Measurements from ENCODE around the gene PRSS22. TPM values are rescaled to one million over a fixed set of nuclear protein-coding genes. Genes with fewer than 3 reads are reported as not detected.

The PRSS22 gene
- total RNA-seq, 4 donors from 2014 or later = not detected

DNA sequence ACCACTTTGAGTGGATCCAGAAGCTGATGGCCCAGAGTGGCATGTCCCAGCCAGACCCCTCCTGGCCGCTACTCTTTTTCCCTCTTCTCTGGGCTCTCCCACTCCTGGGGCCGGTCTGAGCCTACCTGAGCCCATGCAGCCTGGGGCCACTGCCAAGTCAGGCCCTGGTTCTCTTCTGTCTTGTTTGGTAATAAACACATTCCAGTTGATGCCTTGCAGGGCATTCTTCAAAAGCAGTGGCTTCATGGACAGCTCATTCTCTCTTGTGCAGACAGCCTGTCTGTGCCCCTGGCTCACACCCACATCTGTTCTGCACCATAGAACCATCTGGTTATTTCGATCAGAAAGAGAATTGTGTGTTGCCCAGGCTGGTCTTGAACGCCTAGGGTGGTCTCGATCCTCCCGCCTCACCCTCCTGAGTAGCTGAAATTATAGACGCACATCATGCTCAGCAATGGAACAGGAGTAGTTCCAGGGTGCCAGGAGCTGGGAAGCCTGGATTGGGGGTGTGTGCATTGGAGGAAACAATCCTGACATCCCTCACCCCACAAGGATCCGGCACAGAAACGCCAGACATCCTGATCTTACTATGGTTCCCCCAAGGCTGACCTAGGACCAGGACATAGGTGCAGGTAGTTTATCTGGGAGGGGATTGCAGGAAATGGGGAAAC is 36.3 kb downstream of the PRSS22 start:
- H3K36me3 ChIP-seq = no peaks in the 10 kb centered on the region
- in situ Hi-C loops (cut with MboI; ENCODE audit: low sequenced_read_pairs in 4 of 4) (no loop called here), intact Hi-C loops (cut with DNase I; ENCODE audit: low total_unique reads) (no loop called here)
- no peak for ATAC-seq
- H3K4me3 ChIP-seq = no peak overlapping the region
- no peaks in the 10 kb centered on the region for H3K4me1 ChIP-seq
- no peak overlapping the region for H3K27ac ChIP-seq
- DNase-seq = peak in 1 of 2 donors; percentile 1
- H3K9me3 ChIP-seq = no peaks in the 10 kb centered on the region
- TF ChIP-seq POLR2A (IDR thresholded peaks at IDR 0.05) = no peak
- TF ChIP-seq, protein P1, sequence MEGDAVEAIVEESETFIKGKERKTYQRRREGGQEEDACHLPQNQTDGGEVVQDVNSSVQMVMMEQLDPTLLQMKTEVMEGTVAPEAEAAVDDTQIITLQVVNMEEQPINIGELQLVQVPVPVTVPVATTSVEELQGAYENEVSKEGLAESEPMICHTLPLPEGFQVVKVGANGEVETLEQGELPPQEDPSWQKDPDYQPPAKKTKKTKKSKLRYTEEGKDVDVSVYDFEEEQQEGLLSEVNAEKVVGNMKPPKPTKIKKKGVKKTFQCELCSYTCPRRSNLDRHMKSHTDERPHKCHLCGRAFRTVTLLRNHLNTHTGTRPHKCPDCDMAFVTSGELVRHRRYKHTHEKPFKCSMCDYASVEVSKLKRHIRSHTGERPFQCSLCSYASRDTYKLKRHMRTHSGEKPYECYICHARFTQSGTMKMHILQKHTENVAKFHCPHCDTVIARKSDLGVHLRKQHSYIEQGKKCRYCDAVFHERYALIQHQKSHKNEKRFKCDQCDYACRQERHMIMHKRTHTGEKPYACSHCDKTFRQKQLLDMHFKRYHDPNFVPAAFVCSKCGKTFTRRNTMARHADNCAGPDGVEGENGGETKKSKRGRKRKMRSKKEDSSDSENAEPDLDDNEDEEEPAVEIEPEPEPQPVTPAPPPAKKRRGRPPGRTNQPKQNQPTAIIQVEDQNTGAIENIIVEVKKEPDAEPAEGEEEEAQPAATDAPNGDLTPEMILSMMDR (IDR thresholded peaks at IDR 0.05 in 4 of 5, conservative IDR thresholded peaks at IDR 0.05 in 1 of 5) = no peak
- peaks cover 0 to 5% (median 0%) of the 10 kb centered on the region in 3 donors for H3K27me3 ChIP-seq

DNA sequence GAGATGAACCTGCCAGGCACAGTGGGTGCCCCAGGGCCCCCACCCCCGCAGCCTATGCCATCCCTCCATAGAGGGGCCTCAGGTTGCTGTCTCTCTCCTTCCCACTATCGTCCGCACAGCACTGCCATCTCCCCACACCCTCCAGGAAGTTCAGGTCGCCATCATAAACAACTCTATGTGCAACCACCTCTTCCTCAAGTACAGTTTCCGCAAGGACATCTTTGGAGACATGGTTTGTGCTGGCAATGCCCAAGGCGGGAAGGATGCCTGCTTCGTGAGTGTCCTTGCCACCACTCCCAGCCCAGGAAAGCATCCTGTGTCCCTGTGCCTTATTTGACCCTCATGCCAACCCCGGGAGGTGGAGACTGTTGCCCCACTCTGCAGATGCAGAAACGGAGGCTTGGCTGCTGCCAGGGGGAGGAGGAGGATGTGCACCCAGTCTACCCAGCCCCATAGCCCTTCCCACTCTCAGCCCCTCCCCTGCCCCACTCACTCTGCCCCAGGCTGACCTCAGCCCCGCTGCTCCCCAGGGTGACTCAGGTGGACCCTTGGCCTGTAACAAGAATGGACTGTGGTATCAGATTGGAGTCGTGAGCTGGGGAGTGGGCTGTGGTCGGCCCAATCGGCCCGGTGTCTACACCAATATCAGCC is 37.0 kb downstream of the PRSS22 start:
- in situ Hi-C loops (cut with MboI; ENCODE audit: low sequenced_read_pairs in 4 of 4) = no loop called here
- no peak for TF ChIP-seq POLR2A (IDR thresholded peaks at IDR 0.05)
- TF ChIP-seq, protein P1 (IDR thresholded peaks at IDR 0.05 in 4 of 5, conservative IDR thresholded peaks at IDR 0.05 in 1 of 5) = no peak
- intact Hi-C loops (cut with DNase I; ENCODE audit: low total_unique reads) = no loop called here
- no peak overlapping the region for H3K27ac ChIP-seq
- peaks cover 0 to 5% (median 3%) of the 10 kb centered on the region in 3 donors for H3K27me3 ChIP-seq
- H3K4me1 ChIP-seq = no peaks in the 10 kb centered on the region
- H3K9me3 ChIP-seq = no peaks in the 10 kb centered on the region
- H3K36me3 ChIP-seq = no peaks in the 10 kb centered on the region
- ATAC-seq = no peak
- DNase-seq = peak in 1 of 2 donors; percentile 7
- H3K4me3 ChIP-seq = no peak overlapping the region

DNA sequence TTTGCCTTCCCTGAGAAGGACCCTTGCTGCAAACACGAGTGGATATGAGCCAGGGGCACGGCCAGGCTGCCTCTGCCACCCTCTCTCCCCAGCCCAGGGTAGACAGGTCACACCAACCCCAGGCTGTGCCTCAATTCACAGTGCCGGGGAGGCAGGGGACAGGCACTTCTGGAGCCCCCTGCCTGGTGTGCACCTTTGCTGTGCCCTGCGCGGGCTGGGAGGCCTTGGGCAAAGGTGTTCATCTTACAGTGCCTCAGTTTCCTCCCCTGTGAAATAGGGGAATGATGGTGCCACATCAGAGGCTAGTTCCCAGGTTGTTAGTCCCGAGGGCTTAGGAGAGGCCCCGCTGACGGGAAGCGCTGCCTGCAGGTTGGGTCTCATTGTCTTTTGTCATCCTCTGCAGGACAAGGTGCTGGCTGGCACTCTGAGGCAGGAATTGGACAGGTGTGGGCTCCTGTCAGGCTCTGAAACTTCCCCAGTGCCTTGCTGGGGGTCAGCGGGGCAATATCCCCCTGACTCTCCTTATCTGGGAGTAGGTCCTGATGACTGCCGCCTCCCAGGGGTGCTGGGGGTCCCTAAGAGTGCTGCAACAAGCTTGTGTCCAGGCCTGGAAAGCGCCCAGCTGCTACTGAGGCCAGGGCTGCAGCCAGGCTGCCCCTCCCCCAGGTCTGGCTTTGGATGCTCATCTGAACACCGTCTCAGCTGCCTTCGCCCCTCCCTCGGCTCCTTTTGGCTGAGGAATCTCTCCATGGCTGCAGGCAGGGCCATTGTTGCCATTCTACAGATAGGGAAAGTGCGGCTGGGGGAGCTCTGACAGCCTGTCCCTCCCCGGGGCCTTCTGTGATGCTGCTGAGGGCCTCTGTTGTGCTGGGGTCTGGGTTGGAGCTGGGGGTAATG is 37.8 kb downstream of the PRSS22 start:
- in situ Hi-C loops (cut with MboI; ENCODE audit: low sequenced_read_pairs in 4 of 4) = no loop called here
- Histone ChIP-seq H3K27me3 (peaks cover 0 to 7% (median 3%) of the 10 kb centered on the region in 3 donors), H3K27ac (no peak overlapping the region), H3K4me1 (no peaks in the 10 kb centered on the region), H3K9me3 (no peaks in the 10 kb centered on the region), H3K4me3 (no peak overlapping the region), H3K36me3 (no peaks in the 10 kb centered on the region)
- DNase-seq = peak in 1 of 2 donors; percentile 1
- ATAC-seq = no peak
- TF ChIP-seq, protein P1 (IDR thresholded peaks at IDR 0.05 in 4 of 5, conservative IDR thresholded peaks at IDR 0.05 in 1 of 5) = no peak
- TF ChIP-seq POLR2A (IDR thresholded peaks at IDR 0.05) = no peak
- intact Hi-C loops (cut with DNase I; ENCODE audit: low total_unique reads) = no loop called here

DNA sequence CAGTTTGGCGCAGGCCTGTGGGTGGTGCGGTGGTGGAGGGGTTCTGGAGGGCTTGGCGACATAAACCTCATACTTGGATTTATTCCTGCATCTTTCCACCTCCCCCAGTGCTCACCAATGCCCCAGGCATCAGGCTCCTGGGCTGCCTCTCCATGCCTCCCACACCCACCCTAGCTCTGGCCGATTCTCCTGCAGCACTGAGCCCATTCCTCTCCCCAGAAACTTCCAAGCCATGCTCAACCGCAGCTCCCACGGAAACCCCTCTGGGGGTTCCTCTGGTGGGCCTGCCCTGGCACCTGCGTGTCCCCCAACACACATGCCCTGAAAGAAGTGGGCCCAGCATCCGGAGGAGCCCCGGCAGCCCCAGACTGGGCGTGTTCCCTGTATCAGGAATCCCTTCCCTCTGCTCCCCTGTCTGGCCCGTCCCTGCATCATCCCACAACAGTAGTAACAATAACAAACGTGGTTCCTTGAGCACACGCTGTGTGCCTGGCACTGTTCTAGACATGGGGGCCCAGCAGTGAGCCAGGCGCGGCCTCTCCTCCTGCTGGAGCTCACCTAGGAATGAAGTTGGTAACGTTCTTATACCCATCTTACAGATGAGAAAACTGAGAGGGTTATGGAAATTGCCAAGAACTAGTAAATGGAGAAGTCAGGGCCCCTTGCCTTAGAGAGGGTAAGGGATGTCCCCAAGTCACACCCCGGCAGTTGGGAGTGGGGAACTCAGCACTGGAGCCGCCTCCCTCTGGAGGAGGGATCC is 38.6 kb downstream of the PRSS22 start:
- intact Hi-C loops (cut with DNase I; ENCODE audit: low total_unique reads) (no loop called here), in situ Hi-C loops (cut with MboI; ENCODE audit: low sequenced_read_pairs in 4 of 4) (no loop called here)
- TF ChIP-seq POLR2A (IDR thresholded peaks at IDR 0.05) = no peak
- TF ChIP-seq, protein P1 (IDR thresholded peaks at IDR 0.05 in 4 of 5, conservative IDR thresholded peaks at IDR 0.05 in 1 of 5) = no peak
- no peak for ATAC-seq
- Histone ChIP-seq H3K4me3 (no peak overlapping the region), H3K27me3 (peaks cover 0 to 8% (median 3%) of the 10 kb centered on the region in 3 donors), H3K9me3 (no peaks in the 10 kb centered on the region), H3K36me3 (no peaks in the 10 kb centered on the region), H3K4me1 (no peaks in the 10 kb centered on the region), H3K27ac (no peak overlapping the region)
- no peak for DNase-seq
